BLaER1 treated with 17β-estradiol and CSF1 and Interleukin-3, amounts not matched to agents 10 nM and 100 nM (cell line): ENCODE data around the gene HOXD11.
A peak's percentile ranks its signal among the peaks of the same experiment; 100 is the strongest.

ENCODE experiments used
- H3K27ac ChIP-seq, 11 experiments: shearing (Covaris generic); formaldehyde crosslinking; 2 replicates each; pipeline ENCODE4 v1.8.1; 2022
- H3K27me3 ChIP-seq, 11 experiments: shearing (Covaris generic); formaldehyde crosslinking; 2 replicates each; pipeline ENCODE4 v1.8.1; 2022
- H3K36me3 ChIP-seq, 11 experiments: shearing (Covaris generic); formaldehyde crosslinking; 2 replicates each; pipeline ENCODE4 v1.8.1; 2022
- H3K4me1 ChIP-seq, 10 experiments: shearing (Covaris generic); formaldehyde crosslinking; 2 replicates each; pipeline ENCODE4 v1.8.1; 2022
- H3K4me2 ChIP-seq, 11 experiments: shearing (Covaris generic); formaldehyde crosslinking; 2 replicates each; pipeline ENCODE4 v1.8.1; 2022
- H3K4me3 ChIP-seq, 10 experiments: shearing (Covaris generic); formaldehyde crosslinking; 2 replicates each; pipeline ENCODE4 v1.8.1; 2022
- H3K9ac ChIP-seq, 11 experiments: shearing (Covaris generic); formaldehyde crosslinking; 2 replicates each; pipeline ENCODE4 v1.8.1; 2022
- H3K9me3 ChIP-seq, 11 experiments: shearing (Covaris generic); formaldehyde crosslinking; replicated peaks in 1 of 11; 2 replicates each; pipeline ENCODE4 v1.8.1; 2022
- H4K20me1 ChIP-seq, 11 experiments: shearing (Covaris generic); formaldehyde crosslinking; 2 replicates each; pipeline ENCODE4 v1.8.1; 2022
- Cebpa-rat ChIP-seq, 11 experiments: shearing (Covaris generic); IDR thresholded peaks; 2 replicates each; pipeline ENCODE4 v1.8.1; 2022

HOXD11 gene

DNA sequence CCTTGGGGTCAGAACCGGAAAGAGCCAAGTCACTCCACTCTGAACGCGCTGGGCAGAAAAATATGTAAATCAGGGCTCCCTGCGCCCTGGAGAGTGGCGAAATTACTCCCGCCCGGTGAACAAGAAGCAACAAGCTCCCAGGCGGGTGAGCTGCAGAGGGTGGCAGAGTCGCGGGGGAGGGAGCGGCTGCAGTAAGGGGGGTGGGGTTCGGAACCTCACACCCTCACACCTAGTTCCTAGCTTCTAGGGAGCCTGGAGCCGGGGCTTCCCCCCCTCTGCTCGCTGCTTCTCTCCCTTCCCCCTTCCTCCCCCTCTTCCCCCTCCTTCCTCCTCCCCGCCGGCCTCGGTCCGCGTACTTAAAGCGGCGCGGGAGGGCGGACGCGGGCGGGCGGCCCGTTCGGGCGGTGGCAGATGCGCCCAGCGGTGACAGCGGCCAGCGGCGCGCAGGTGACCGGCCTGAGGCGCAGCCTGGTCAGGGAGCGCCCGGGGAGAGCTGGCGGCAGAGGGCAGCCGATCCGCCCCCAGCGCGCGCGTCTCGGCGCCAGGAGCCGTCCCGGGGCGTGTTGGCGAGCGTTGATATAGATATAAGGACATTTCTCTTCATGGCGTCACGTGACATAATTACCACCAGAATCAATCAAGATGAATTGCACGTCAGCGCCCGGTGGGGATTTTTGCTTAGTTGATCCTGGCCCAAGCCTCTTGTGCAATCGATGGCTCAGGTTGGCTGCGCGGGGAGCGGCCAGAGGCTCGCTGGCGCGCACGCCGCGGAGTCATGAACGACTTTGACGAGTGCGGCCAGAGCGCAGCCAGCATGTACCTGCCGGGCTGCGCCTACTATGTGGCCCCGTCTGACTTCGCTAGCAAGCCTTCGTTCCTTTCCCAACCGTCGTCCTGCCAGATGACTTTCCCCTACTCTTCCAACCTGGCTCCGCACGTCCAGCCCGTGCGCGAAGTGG is at the start of gene HOXD11:
HOXD11 (plus strand) TSS at position 700 of the 959 bp plus-strand sequence; CDS start at position 776, 76 bp downstream.
- no peaks in the 10 kb centered on the region for H3K36me3 ChIP-seq
- no peak within 1 kb of the TSS for H3K27ac ChIP-seq
- no peak within 1 kb of the TSS for H3K9ac ChIP-seq
- H3K4me3 ChIP-seq, result no peak within 1 kb of the TSS; a peak in 1 of 20 replicates
- peaks cover 0 to 47% (median 12%) of the 10 kb centered on the region in 11 experiments; a peak in 14 of 22 replicates for H4K20me1 ChIP-seq
- H3K4me2 ChIP-seq, result no peak within 1 kb of the TSS
- peaks cover 92 to 99% (median 97%) of the 10 kb centered on the region in 11 experiments for H3K27me3 ChIP-seq
- peaks cover 45 to 70% (median 54%) of the 10 kb centered on the region in 11 experiments for H3K9me3 ChIP-seq
- no peak for TF ChIP-seq Cebpa-rat (IDR thresholded peaks at IDR 0.05)
- no peaks in the 10 kb centered on the region for H3K4me1 ChIP-seq

DNA sequence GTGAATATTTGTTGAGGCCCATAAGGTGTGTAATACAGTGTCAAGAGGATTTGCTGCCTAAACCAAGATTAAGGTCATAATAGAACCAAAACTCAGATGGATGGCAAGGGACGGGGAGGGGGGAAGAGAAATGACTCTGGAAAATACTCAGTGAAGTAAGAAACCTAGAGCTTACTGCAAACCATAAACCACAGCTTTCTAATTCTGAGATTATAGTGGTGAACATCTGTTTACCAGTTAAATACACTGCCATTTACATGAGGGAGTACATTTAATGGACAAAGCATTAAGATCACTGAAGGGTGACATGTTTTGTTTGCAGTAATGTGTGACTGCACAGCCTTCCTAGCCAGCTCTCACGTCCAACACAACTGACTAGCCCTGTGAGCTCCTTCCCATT is 43.1 kb upstream of the HOXD11 start:
- Histone ChIP-seq H3K36me3 (no peaks in the 10 kb centered on the region), H3K27me3 (peaks cover 26 to 41% (median 37%) of the 10 kb centered on the region in 11 experiments), H3K27ac (no peak overlapping the region), H3K4me1 (peaks cover 0 to 9% (median 0%) of the 10 kb centered on the region in 10 experiments; a peak in 7 of 20 replicates), H3K4me3 (no peak overlapping the region), H3K9me3 (peaks cover 23 to 29% (median 26%) of the 10 kb centered on the region in 11 experiments), H4K20me1 (no peaks in the 10 kb centered on the region; a peak in 1 of 22 replicates), H3K9ac (no peak overlapping the region), H3K4me2 (peak overlapping the region in 5 of 11 experiments; percentile 2 to 48 (median 21); a peak in 6 of 22 replicates)
- no peak for TF ChIP-seq Cebpa-rat (IDR thresholded peaks at IDR 0.05)

DNA sequence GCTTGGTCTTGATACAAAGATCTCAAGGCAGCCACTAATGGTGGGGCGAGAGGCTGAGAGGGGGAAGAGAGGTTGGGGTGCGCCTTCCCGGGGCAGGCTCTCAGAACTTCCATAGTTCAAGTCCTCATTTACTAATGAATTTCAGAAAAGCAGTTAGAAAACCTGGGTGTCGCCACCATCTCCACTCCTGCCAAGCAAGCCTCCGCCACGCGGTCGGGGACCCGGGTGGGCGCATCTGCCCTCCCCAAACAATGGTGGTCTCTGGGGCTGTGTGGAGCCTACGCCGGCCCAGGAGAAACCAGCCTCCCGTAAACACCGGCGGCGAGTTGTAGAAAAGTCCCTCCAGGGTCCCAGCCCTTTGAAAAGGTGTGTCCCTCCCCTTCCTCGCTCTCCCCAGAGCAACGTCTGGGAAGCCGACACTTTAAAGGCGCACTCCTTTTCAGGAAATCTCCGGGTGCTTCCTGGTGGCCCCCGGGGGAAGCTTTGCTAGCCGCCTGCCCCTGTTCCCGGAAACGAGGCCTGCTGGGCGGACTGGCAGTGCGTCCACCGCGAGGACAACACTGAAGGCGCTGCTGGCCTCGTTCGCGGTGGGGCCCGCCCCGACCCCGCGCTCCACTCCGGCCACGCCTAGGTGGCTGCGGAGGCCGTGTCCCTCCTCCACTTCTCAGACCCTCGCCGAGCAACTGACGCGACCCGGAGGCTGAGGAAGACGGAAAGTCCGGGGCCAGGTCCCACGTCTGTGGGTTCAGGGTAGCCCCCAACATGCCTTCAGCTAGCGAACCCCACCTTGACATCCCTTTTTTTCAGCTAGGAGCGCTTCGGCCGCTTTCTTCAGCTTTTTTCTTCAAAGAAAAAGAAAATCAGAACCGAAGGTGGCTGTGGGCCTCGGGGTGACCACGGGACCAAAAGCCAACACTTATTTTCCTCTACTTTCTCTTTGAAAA is 40.2 kb upstream of the HOXD11 start:
- Histone ChIP-seq H3K27ac (no peak overlapping the region), H3K36me3 (no peaks in the 10 kb centered on the region), H4K20me1 (peaks cover 0 to 8% (median 4%) of the 10 kb centered on the region in 11 experiments; a peak in 4 of 22 replicates), H3K4me3 (no peak overlapping the region; a peak in 1 of 20 replicates), H3K9ac (no peak overlapping the region), H3K27me3 (peaks cover 54 to 70% (median 66%) of the 10 kb centered on the region in 11 experiments), H3K9me3 (peaks cover 27 to 40% (median 37%) of the 10 kb centered on the region in 11 experiments), H3K4me1 (peaks cover 0 to 9% (median 0%) of the 10 kb centered on the region in 10 experiments; a peak in 7 of 20 replicates), H3K4me2 (no peak overlapping the region; a peak in 1 of 22 replicates)
- TF ChIP-seq Cebpa-rat (IDR thresholded peaks at IDR 0.05), result no peak

DNA sequence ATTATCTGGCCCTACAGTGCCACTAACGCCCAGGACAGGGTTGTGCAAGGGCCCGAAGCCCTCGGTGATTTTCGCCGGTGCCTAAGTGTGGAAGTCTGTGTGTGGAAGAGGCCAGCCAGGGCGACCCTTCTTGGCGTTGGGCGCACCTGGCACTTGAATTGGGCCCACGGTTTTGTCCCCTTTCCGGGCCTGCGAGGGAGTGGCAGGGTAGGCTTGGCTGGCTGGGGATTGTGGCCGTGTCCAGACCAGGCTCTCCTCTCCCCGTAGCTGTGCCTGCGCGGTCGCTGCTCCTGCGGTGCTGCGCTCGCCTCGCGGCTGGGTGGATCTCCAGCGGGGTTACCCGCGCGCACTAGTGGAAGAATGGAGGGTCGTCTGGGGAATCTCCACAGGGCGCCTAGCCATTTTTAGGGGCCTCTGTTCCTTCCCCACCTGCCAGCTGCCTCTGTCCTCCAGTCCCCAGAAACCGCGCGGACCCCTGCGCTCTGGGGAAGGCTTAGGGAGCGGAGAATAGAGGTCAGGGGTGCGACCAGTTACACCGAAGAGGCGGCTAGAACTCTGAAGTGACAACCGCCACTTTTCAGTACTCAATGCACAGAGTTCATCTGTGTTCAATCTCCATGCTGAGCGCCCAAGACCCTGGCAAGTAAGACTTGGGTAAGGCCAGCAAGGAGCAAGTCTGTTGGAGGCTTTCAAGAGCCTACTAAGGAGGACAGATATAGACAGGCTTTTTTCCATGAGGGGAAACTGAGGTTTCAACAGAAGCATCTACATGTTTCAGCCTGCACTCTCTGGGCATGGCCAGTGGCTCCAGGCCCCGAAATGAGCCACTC is 39.3 kb upstream of the HOXD11 start:
- H3K9me3 ChIP-seq, result peaks cover 27 to 46% (median 42%) of the 10 kb centered on the region in 11 experiments
- no peak overlapping the region for H3K27ac ChIP-seq
- no peak overlapping the region for H3K4me3 ChIP-seq
- H3K27me3 ChIP-seq, result peaks cover 63 to 79% (median 75%) of the 10 kb centered on the region in 11 experiments
- no peaks in the 10 kb centered on the region for H3K36me3 ChIP-seq
- peaks cover 0 to 9% (median 0%) of the 10 kb centered on the region in 10 experiments; a peak in 7 of 20 replicates for H3K4me1 ChIP-seq
- no peak overlapping the region for H3K9ac ChIP-seq
- TF ChIP-seq Cebpa-rat (IDR thresholded peaks at IDR 0.05), result no peak
- no peak overlapping the region for H3K4me2 ChIP-seq
- peaks cover 0 to 11% (median 8%) of the 10 kb centered on the region in 11 experiments; a peak in 5 of 22 replicates for H4K20me1 ChIP-seq

DNA sequence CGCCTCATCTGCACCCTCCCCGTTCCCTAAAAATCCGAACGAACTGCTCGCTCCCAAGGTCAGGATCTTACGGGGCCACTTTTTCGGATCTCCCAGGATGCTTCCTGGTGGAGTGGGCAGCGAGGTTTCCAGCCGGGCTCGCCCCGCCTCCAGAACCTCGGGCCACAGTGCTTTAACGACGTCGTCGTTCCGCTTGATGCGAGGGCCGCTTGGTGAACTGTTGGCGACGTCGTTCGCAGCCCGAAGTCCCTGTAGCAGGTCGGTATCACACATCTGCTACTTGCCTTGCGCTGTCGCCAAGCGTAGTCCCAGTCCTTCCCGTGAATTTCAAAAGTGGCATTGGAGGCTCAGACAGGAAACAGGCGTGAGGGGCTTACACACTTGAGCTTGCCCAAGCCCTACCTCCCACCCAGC is 38.7 kb upstream of the HOXD11 start:
- H3K4me2 ChIP-seq, result no peak overlapping the region
- no peak for TF ChIP-seq Cebpa-rat (IDR thresholded peaks at IDR 0.05)
- H3K4me3 ChIP-seq, result no peak overlapping the region
- no peaks in the 10 kb centered on the region for H3K36me3 ChIP-seq
- H3K27ac ChIP-seq, result no peak overlapping the region
- peaks cover 0 to 16% (median 8%) of the 10 kb centered on the region in 11 experiments; a peak in 6 of 22 replicates for H4K20me1 ChIP-seq
- H3K9ac ChIP-seq, result no peak overlapping the region
- peaks cover 0 to 9% (median 0%) of the 10 kb centered on the region in 10 experiments; a peak in 7 of 20 replicates for H3K4me1 ChIP-seq
- peaks cover 69 to 85% (median 82%) of the 10 kb centered on the region in 11 experiments for H3K27me3 ChIP-seq
- H3K9me3 ChIP-seq, result peaks cover 30 to 49% (median 42%) of the 10 kb centered on the region in 11 experiments

DNA sequence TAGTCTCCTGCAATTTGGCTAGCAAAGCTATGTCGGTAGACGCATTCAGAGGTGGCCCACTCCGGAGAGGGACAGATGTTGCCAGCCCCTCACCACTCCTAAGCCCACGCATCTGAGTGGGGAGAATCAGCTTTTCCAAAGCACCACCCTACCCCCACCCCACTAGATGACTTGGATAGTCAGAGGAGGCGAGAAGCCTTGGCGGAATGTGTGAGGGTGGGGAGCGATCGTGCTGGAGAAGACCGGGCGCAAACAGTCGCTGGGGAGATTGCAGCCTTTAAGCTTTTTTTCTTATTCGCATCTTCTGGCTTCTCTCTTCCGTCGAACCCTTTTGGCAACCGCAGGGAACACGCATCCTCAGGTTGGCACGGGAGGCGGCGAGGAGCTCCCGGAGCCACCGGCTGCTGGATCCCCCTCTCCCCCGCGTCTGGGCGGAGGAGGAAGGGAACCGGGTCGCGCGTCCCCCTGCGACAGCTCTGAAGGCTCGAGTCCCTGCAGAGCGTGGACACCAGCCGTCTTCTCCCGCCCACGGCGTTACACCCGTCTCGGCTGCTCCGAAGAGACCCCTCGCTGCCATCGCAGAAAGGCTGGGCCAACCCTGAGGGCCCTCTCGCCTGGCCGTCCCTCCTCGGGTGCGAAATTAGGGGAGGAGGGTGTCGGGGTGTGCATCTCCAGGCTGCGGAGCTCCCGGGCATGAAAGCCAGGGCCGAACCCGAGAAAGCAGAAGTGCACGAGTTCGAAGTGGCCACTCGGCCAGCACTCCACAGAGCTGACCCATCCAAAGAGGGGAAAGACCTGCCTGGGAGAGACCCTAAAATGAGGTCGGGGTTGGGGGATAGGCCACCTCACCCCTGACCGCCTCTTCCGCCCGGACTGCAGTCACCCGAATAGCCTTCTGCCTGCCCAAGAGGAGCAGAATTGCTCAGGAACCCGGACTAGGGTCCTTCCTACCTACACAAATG is 35.5 kb upstream of the HOXD11 start:
- no peaks in the 10 kb centered on the region for H3K36me3 ChIP-seq
- peaks cover 98 to 100% (median 100%) of the 10 kb centered on the region in 11 experiments for H3K27me3 ChIP-seq
- H3K4me3 ChIP-seq, result no peak overlapping the region
- no peak overlapping the region for H3K27ac ChIP-seq
- peaks cover 0 to 44% (median 23%) of the 10 kb centered on the region in 11 experiments; a peak in 13 of 22 replicates for H4K20me1 ChIP-seq
- H3K9me3 ChIP-seq, result peaks cover 29 to 56% (median 42%) of the 10 kb centered on the region in 11 experiments
- no peak for TF ChIP-seq Cebpa-rat (IDR thresholded peaks at IDR 0.05)
- H3K4me2 ChIP-seq, result no peak overlapping the region
- no peak overlapping the region for H3K9ac ChIP-seq
- H3K4me1 ChIP-seq, result no peaks in the 10 kb centered on the region

DNA sequence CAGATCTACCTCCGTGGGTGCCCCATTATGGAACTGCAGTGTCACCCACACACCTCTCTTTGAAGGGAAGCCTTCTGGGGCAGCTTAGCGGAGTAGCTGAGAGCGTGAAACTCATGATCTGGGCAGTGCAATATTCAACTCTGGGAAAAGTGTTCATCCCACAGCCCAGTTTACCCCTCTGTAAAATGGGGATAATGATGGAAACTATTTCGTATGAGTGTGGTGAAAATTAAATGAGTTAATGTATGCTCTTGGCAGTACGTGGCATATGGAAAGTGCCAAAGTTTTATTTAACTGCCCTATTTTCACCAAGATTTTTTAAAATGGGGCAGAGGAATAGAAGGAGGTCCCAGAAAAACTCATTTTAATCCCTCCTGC is 34.8 kb upstream of the HOXD11 start:
- Histone ChIP-seq H3K4me1 (no peaks in the 10 kb centered on the region), H3K9me3 (peaks cover 23 to 50% (median 35%) of the 10 kb centered on the region in 11 experiments), H3K27me3 (peaks cover 98 to 100% (median 100%) of the 10 kb centered on the region in 11 experiments), H4K20me1 (peaks cover 0 to 50% (median 23%) of the 10 kb centered on the region in 11 experiments; a peak in 14 of 22 replicates), H3K27ac (no peak overlapping the region), H3K4me3 (no peak overlapping the region), H3K9ac (no peak overlapping the region), H3K36me3 (no peaks in the 10 kb centered on the region), H3K4me2 (no peak overlapping the region)
- TF ChIP-seq Cebpa-rat (IDR thresholded peaks at IDR 0.05), result no peak
